Aorta (tissue), 5 donors: ENCODE data around the gene CILP2. TPM values are rescaled to one million over a fixed set of nuclear protein-coding genes. Genes with fewer than 3 reads are reported as not detected.

Source experiments
- ATAC-seq: fragments of 200-7000 bp; cut with Tn5 transposase; one replicate; pipeline ENCODE4 v1.9.1; 2022; ENCODE audit warnings: moderate library complexity; ENCODE audit not compliant: low FRiP score
- DNase-seq, 2 donors: peaks; one replicate each; pipeline ENCODE4 v3.0.0-alpha.2; 2020
- H3K27ac ChIP-seq, 2 donors: one replicate each; pipeline ENCODE4 v1.5.1; 2013; ENCODE audit warnings: low read length in 2 of 2, mild to moderate bottlenecking in 2 of 2, moderate library complexity in 2 of 2, control low read depth in 1 of 2, inconsistent platforms in 1 of 2, low read depth in 1 of 2
- H3K27me3 ChIP-seq, 2 donors: one replicate each; pipeline ENCODE4 v1.6.1; 2013; ENCODE audit warnings: control low read depth in 1 of 2, low read length in 1 of 2, mild to moderate bottlenecking in 1 of 2, moderate library complexity in 1 of 2; ENCODE audit not compliant: insufficient read depth in 2 of 2, control insufficient read depth in 1 of 2
- H3K36me3 ChIP-seq, 2 donors: one replicate each; pipeline ENCODE4 v1.6.1; 2013; ENCODE audit warnings: control low read depth in 1 of 2, low read length in 1 of 2, mild to moderate bottlenecking in 1 of 2; ENCODE audit not compliant: insufficient read depth in 2 of 2, control insufficient read depth in 1 of 2
- H3K4me1 ChIP-seq, 2 donors: one replicate each; pipeline ENCODE4 v1.6.1; 2013; ENCODE audit warnings: low read length in 2 of 2, control low read depth in 1 of 2, mild to moderate bottlenecking in 1 of 2, moderate library complexity in 1 of 2; ENCODE audit not compliant: insufficient read depth in 2 of 2, control insufficient read depth in 1 of 2
- H3K4me3 ChIP-seq, 2 donors: one replicate each; pipeline ENCODE4 v1.5.1; 2013; ENCODE audit warnings: low read length in 2 of 2, control low read depth in 1 of 2, mild to moderate bottlenecking in 1 of 2
- H3K9me3 ChIP-seq: one replicate; pipeline ENCODE4 v1.6.1; 2013; ENCODE audit warnings: mild to moderate bottlenecking, low read length; ENCODE audit not compliant: control insufficient read depth
- WGBS, 2 donors: extraction: QIAGEN DNeasy Blood & Tissue Kit; methylation state at CpG; one replicate each; pipeline ENCODE4 v1.1.7; 2013; 5-methylcytosine and 5-hydroxymethylcytosine counted together
- intact Hi-C, 2 donors: fragments of 100-400 bp; cut with DNase I; formaldehyde crosslinking; loops; one replicate each; pipeline versions ENCODE4 v1.14.2 to v1.15.0; 2022
- polyA plus RNA-seq, 2 donors: library from polyadenylated mRNA; stranded (reverse); fragments of 200-250 nt; gene quantifications; one replicate each; pipeline ENCODE4 v1.2.3, GENCODE V29; 2013
- total RNA-seq, 2 donors: library from RNA; stranded (reverse); fragmentation: NEBNext Ultra II Directional; extraction: Animal tissue kit (Norgen Biotek cat#: 25700); gene quantifications; one replicate each; pipeline ENCODE4 v1.2.1, GENCODE V29; 2021
- donor health status: healthy with polysubstance abuse.
- donor health status: Bipolar disorder and iron deficiency.
- donor health status: DM: no; HTN: no; CAD: no.
- donor health status: DM: no; HTN: no; CAD: no.
- donor health status: DM: yes; HTN: yes; CAD: no.

The CILP2 gene
- total and polyA plus RNA-seq, 4 donors, result 0.13 to 4.2 (median 0.36) TPM; not detected in 1

- no peak overlapping the region for H3K4me3 ChIP-seq
- WGBS, 2 donors, result 96% methylated on average over 10 of the region's 10 CpGs
- no peaks in the 10 kb centered on the region for H3K36me3 ChIP-seq
- ATAC-seq (no peak), DNase-seq (no peak)
- no peak overlapping the region for H3K27ac ChIP-seq
- intact Hi-C loops, result no loop called here
- no peaks in the 10 kb centered on the region for H3K4me1 ChIP-seq
- H3K27me3 ChIP-seq, result no peaks in the 10 kb centered on the region
- H3K9me3 ChIP-seq, result no peaks in the 10 kb centered on the region
Observed at GRCh38 chr19:19592690-19593089, 54.6 kb downstream of the CILP2 start.

- DNase-seq (no peak), ATAC-seq (no peak)
- no peaks in the 10 kb centered on the region for H3K27me3 ChIP-seq
- no peaks in the 10 kb centered on the region for H3K4me1 ChIP-seq
- H3K27ac ChIP-seq, result no peak overlapping the region
- no peaks in the 10 kb centered on the region for H3K36me3 ChIP-seq
- 97 to 98% methylated on average over 4 of the region's 4 CpGs for WGBS, 2 donors
- H3K4me3 ChIP-seq, result no peak overlapping the region
- intact Hi-C loops, result no loop called here
- no peaks in the 10 kb centered on the region for H3K9me3 ChIP-seq
Observed at GRCh38 chr19:19594381-19594780, 56.3 kb downstream of the CILP2 start.

GRCh38 chr19:19595171-19595701, 57.2 kb downstream of the CILP2 start:
- DNase-seq (no peak), ATAC-seq (no peak)
- Histone ChIP-seq H3K36me3 (no peaks in the 10 kb centered on the region), H3K27ac (no peak overlapping the region), H3K4me3 (no peak overlapping the region), H3K4me1 (no peaks in the 10 kb centered on the region), H3K9me3 (no peaks in the 10 kb centered on the region), H3K27me3 (no peaks in the 10 kb centered on the region)
- 76 to 81% methylated on average over 8 of the region's 8 CpGs for WGBS, 2 donors
- intact Hi-C loops, result no loop called here

Other genes with a start within 250 kb of the CILP2 start
- 10 to 100 TPM; 29.0 to 44.3 TPM for gene SUGP1, start 217.8 kb upstream of the CILP2 start, total RNA-seq
- gene SUGP1, start 217.8 kb upstream of the CILP2 start, polyA plus RNA-seq, result 10 to 100 TPM; 22.0 to 58.4 TPM
- 10 to 100 TPM; 54.0 to 82.8 TPM for gene MAU2, start 217.4 kb upstream of the CILP2 start, total RNA-seq
- gene MAU2, start 217.4 kb upstream of the CILP2 start, polyA plus RNA-seq, result 10 to 100 TPM; 11.3 to 36.7 TPM
- gene GATAD2A, start 132.6 kb upstream of the CILP2 start, total RNA-seq, result 10 to 100 TPM; 78.6 to 86.7 TPM
- gene GATAD2A, start 132.6 kb upstream of the CILP2 start, polyA plus RNA-seq, result 10 to 100 TPM; 17.9 to 22.7 TPM
- gene TSSK6, start 22.7 kb upstream of the CILP2 start, total RNA-seq, result 1 to 10 TPM in 1 of 2 donors, under 1 TPM in 1; 0.84 to 1.2 TPM
- gene TSSK6, start 22.7 kb upstream of the CILP2 start, polyA plus RNA-seq, result 1 to 10 TPM in 1 of 2 donors, under 1 TPM in 1; 0.50 to 1.3 TPM
- 100 to 1,000 TPM; 183 to 208 TPM for gene NDUFA13, start 22.0 kb upstream of the CILP2 start, total RNA-seq
- 100 to 1,000 TPM; 249 to 307 TPM for gene NDUFA13, start 22.0 kb upstream of the CILP2 start, polyA plus RNA-seq
- gene YJEFN3, start 9.4 kb upstream of the CILP2 start, total RNA-seq, result 1 to 10 TPM; 3.8 to 7.2 TPM
- 10 to 100 TPM in 1 of 2 donors, under 1 TPM in 1; 0.75 to 60.1 TPM for gene YJEFN3, start 9.4 kb upstream of the CILP2 start, polyA plus RNA-seq
- gene PBX4, start 80.4 kb downstream of the CILP2 start, total RNA-seq, result 1 to 10 TPM in 1 of 2 donors, under 1 TPM in 1; 0.65 to 1.4 TPM
- gene PBX4, start 80.4 kb downstream of the CILP2 start, polyA plus RNA-seq, result 1 to 10 TPM in 1 of 2 donors, not detected in 1; 1.5 TPM
- gene LPAR2, start 90.0 kb downstream of the CILP2 start, total RNA-seq, result 10 to 100 TPM in 1 of 2 donors, 1 to 10 TPM in 1; 5.7 to 11.7 TPM
- gene LPAR2, start 90.0 kb downstream of the CILP2 start, polyA plus RNA-seq, result 10 to 100 TPM in 1 of 2 donors, 1 to 10 TPM in 1; 1.5 to 10.1 TPM
- gene GMIP, start 105.4 kb downstream of the CILP2 start, total RNA-seq, result 10 to 100 TPM; 14.9 to 25.6 TPM
- 1 to 10 TPM; 3.4 to 5.9 TPM for gene GMIP, start 105.4 kb downstream of the CILP2 start, polyA plus RNA-seq
- 10 to 100 TPM; 41.7 to 53.6 TPM for gene ATP13A1, start 125.4 kb downstream of the CILP2 start, total RNA-seq
- 100 to 1,000 TPM in 1 of 2 donors, 10 to 100 TPM in 1; 13.9 to 105 TPM for gene ATP13A1, start 125.4 kb downstream of the CILP2 start, polyA plus RNA-seq
- 10 to 100 TPM; 11.3 to 13.3 TPM for gene ZNF101, start 130.6 kb downstream of the CILP2 start, total RNA-seq
- 1 to 10 TPM; 2.0 to 6.5 TPM for gene ZNF101, start 130.6 kb downstream of the CILP2 start, polyA plus RNA-seq
- gene ZNF14, start 194.8 kb downstream of the CILP2 start, total RNA-seq, result 10 to 100 TPM in 1 of 2 donors, 1 to 10 TPM in 1; 6.2 to 10.9 TPM
- gene ZNF14, start 194.8 kb downstream of the CILP2 start, polyA plus RNA-seq, result 1 to 10 TPM; 3.0 to 4.6 TPM